NCI-H2196 treated with DMSO at 0.1 percent for 48 hours (cell line): ENCODE measurements around the gene ATRN.

Source experiments
- DNase-seq: peaks from one replicate; lab custom pipeline; 2025; ENCODE audit not compliant: unreplicated experiment; lab: John Stamatoyannopoulos, UW

Gene ATRN

DNA sequence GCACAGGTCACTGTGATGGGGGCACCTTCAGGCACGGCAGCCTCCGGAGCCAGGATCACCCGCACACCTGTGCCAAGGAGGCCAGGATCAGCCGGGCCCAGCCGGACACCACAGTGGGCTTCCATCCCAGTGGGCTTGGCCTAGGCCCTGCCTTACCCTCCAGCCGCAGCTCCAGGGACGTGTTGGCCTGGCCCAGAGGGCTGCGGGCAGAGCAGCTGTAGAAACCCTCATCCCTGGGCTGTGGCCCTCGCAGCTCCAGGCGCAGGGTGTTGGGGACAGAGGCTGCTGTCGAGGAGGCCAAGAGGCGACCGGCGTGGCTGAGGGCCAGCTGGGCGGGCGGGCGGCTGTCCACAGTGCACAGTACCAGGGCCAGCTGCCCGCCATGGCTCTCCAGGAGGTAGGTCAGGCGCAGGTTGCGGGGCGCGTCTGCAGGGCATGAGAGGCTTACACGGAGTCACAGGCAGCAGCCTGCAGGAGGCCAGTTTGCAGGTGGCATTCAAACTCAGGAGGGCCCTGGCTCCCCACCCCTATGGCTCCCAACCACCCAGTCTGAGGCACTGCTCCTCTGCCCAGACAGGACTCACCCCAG is 222.0 kb downstream of the ATRN start:
- DNase-seq, result no peak

DNA sequence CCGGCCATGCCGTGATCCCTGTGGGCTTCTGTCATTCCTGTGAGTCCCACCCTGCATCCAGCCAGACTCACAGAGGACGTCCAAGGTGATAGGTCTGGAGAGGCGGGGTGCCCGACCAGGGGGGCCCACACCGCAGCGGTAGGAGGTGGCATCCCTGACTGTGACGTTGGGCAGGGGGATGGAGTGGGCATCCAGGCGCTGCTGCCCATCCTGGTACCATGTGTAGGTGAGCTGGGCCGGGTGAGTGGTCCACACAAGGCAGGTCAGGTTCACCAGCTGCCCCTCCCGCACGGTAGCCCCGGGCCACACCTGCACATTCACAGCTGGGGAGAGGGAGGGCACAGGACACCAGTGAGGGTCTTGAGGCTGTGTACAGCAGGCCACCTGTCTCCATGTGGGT is 222.6 kb downstream of the ATRN start:
- no peak for DNase-seq

DNA sequence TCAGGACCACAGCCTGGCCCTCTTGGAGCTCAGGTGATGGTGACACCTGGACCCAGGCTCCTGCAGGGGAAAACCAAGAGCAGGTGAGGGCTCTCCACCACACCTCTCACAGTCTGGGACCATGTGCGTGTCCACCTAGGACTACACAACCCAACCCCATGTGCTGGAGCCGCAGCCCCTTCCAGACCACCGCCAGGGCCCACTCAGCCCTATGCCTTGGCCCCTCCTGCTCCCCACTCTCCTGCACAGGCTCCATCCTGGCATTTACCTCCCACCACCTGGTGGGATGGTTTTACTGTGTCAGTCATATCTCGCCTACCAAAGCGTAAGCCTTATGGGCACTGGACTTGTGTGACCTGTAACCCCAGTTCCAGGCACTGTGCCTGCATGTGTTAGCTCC is 224.0 kb downstream of the ATRN start:
- DNase-seq, result no peak

DNA sequence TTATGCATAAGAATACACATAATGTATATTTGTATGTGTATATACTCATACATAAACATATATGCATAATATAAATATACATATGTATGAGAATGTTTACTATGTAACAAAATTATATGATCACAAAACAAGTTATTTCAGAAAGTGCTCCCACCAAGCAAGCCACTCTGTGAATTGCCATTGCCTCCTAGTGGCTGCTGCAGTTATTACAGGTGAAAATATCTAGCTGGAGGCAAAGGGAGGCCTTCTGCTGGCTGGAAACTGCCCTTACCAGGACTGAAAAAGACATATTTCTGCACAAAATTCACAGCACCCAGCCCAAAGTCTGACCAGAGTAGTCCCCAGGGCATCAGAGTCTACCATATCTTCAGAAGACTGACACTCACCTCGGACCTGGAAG is 225.4 kb downstream of the ATRN start:
- DNase-seq, result no peak

DNA sequence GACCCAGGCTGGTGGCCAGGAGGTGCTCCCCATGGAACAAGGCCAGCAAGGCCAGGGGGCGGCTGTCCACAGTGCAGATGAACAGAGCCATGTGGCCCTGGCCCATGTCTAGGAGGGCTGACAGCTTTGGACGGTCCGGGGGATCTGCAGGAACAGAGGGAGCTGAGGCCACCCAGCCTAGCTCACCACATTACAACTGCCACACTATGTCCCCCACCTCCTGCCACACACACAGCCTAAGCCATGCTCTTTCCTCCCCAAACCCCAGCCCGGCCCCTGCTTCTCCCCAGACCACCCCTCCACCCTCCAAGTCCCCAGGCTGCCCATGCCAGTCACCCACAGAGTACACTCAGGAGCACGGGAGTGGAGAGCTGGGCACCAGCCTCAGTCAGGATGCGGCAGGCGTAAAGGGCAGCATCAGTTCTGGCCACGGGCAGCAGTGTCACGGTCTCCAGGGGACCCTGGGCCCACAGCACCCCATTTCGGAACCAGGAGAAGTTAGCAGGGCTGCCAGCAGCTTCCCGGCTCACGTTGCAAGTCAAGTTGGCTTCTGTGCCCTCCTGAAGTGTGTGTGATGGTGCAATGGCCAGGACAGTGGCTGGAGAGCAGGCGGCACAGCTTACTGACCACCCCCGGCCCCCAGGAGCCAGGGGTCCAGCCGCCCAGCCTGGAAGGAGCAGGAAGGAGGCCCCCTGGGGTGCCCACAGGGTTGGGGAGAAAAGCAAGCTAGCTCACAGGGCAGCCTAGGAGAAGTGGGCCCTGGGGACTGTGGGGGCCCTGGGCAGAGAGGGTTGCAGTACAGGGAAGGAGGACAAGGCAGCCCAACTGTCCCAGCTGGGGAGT is 226.1 kb downstream of the ATRN start:
- no peak for DNase-seq

DNA sequence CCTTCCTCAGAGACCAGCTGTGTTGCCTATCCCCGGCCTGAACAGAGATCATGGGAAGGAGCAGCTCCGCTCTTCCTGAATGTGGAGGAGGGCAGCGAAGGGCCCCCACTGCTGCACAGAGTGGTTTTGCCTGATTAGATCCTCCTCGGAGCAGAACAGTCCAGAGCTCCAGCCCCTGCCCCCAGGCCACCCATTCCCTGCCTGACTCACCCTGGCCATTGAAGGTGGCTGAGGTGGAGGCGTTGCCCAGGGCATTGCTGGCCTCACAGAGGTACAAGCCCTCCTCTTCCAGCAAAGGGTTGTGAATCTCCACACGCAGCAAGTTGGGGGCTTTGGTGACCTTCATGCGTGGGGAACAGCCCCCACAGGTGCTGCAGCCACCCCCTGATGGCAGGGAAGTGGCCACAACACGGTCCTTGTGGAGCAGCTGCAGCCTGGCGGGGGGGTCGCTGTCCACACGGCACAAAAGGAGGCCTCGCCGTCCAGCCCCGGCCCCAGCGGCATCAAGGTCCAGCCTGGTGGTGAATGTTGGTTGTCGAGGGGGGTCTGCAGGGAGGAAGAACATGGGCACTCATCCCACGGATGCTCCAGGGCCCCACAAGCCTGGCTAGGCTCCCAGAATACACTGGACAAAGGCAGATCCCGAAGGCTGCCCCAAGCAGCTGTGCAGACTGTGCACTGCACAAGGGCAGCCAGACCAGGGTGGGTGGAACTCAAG is 226.9 kb downstream of the ATRN start:
- DNase-seq, result no peak

DNA sequence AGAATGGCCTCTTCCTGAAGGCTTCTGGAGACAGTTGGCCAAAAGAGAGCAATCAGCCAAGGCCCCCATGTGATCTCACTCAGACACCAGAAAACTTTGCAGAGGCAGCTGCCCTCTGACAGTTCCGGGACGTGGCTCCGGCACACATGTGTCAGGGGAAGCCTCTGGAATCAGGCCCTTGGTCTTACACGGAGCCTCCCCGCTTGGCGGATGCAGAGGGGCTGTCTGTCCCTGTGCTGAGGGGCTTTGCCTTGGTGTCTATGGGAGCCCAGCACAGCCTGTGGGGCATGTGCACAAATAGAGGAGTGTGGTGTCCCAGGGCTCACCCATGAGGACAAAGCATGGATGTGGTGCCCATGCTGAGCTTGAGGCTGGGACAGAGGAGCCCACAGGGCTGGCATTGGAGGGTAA is 227.8 kb downstream of the ATRN start:
- no peak for DNase-seq

DNA sequence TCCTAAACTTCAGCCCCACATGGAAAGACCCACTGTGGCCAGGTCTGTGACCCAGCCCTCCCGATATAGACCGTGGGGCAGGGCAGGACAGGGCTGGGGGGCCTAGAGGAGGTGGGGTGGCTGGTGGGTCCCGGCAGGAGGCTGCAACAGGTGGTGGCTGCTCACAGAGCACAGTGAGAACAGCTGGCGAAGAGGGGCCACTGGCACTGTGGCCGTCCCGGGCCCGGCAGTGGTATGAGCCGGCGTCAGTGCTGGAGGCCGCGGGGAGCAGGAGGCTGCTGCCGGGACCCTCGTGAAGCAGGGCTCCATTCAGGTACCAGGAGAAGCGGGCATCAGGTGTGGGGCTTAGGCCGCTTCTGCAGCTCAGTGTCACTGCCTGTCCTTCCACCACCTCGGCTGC is 228.2 kb downstream of the ATRN start:
- no peak for DNase-seq
